NT2/D1 (cell line): ENCODE measurements around the gene RAB7A.

Experiments
- SUZ12 ChIP-seq: IDR thresholded peaks from 2 replicates; pipeline ENCODE4 v1.6.1; 2011; ENCODE audit not compliant: insufficient read length, insufficient read depth; ENCODE audit errors: extremely low read depth
- YY1 ChIP-seq: IDR thresholded peaks from 2 replicates; pipeline ENCODE4 v1.6.1; 2011; ENCODE audit not compliant: insufficient read length, insufficient read depth

DNA sequence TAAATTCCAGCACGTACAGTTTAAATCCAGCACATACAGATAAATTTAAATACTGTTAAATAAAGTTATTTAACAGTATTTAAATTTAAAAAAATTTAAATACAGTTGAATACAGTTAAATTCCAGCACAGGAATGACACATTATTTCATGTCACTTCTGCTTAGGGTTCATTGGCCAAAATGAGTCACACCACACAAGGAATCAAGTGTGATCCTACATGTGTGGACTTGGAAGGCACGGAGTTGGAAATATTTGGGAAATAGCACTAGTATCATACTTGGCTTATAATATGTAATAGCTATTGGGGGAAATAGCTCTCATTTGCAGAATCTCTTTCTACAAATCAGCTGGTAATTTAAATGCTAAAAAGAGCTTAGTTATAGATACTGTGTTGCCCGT lies 10.6 kb downstream of the RAB7A start:
- TF ChIP-seq YY1, result no peak
- TF ChIP-seq SUZ12, result no peak
